Measurements from ENCODE around the gene COG1.

- TF ChIP-seq CTCF (IDR thresholded peaks at IDR 0.05) (no peak), POLR2AphosphoS5 (IDR thresholded peaks at IDR 0.05; ENCODE audit: low read depth, low read length) (peak; percentile 47; the same call in 1 of the 2 replicates), TCF7L2 (IDR thresholded peaks at IDR 0.05; ENCODE audit: low read depth, low read length) (no peak)
These were observed 39.2 kb downstream of the COG1 start for GRCh38 chr17:73231841-73232586.

Measured in Panc1 (cell line).